Measurements from ENCODE around the gene MOB2. TPM values are rescaled to one million over a fixed set of nuclear protein-coding genes. Genes with fewer than 3 reads are reported as not detected.
A peak's percentile ranks its signal among the peaks of the same experiment; 100 is the strongest.

The MOB2 gene
- total RNA-seq, 2 donors from 2014 or later: 24.5 to 26.7 TPM

- Mint-ChIP-seq H3K27ac (no peak overlapping the region), H3K4me3 (no peak overlapping the region), H3K36me3 (ENCODE audit: low read depth) (peaks cover 47% of the 10 kb centered on the region), H3K9me3 (no peaks in the 10 kb centered on the region), H3K27me3 (no peaks in the 10 kb centered on the region), H3K4me1 (no peaks in the 10 kb centered on the region)
- no peak for ATAC-seq (replicated peaks)
Measured at GRCh38 chr11:1479678-1480118, 6.9 kb downstream of the MOB2 start.

GRCh38 chr11:1479006-1479677, 7.4 kb downstream of the MOB2 start:
- Mint-ChIP-seq H3K36me3 (ENCODE audit: low read depth) (peaks cover 53% of the 10 kb centered on the region), H3K4me1 (no peaks in the 10 kb centered on the region), H3K4me3 (no peak overlapping the region), H3K27me3 (no peaks in the 10 kb centered on the region), H3K9me3 (no peaks in the 10 kb centered on the region), H3K27ac (peak overlapping the region; percentile 40)
- ATAC-seq (replicated peaks): no peak

DNA sequence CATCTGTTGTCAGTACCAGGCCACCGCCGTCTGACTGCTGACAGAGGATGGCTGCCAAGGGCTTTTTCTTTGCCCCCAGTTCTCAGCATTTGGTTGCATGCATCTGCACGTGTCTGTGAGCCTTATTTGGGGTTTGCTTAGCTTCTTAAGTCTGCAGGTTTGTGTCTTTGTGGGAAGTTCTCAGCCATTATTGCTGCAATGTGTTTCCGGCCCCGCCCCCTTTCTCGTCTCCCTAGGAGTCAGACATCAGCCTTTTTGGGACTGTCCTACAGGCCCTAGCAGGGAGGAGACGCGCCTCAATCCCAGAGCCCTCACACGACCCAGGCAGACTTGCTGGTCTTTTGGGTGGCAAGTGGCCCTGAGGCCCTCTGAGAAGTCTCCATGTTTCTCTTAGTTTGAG, 8.0 kb downstream of the MOB2 start:
- Mint-ChIP-seq H3K9me3 (no peaks in the 10 kb centered on the region), H3K4me3 (no peak overlapping the region), H3K27ac (peak overlapping the region; percentile 40), H3K27me3 (no peaks in the 10 kb centered on the region), H3K36me3 (ENCODE audit: low read depth) (peaks cover 56% of the 10 kb centered on the region), H3K4me1 (no peaks in the 10 kb centered on the region)
- no peak for ATAC-seq (replicated peaks)

- H3K27me3 Mint-ChIP-seq: no peaks in the 10 kb centered on the region
- no peak overlapping the region for H3K4me3 Mint-ChIP-seq
- H3K9me3 Mint-ChIP-seq: no peaks in the 10 kb centered on the region
- H3K4me1 Mint-ChIP-seq: no peaks in the 10 kb centered on the region
- H3K36me3 Mint-ChIP-seq (ENCODE audit: low read depth): peaks cover 56% of the 10 kb centered on the region
- ATAC-seq (replicated peaks): no peak
- H3K27ac Mint-ChIP-seq: no peak overlapping the region
Measured at GRCh38 chr11:1478011-1478410, 8.6 kb downstream of the MOB2 start.

DNA sequence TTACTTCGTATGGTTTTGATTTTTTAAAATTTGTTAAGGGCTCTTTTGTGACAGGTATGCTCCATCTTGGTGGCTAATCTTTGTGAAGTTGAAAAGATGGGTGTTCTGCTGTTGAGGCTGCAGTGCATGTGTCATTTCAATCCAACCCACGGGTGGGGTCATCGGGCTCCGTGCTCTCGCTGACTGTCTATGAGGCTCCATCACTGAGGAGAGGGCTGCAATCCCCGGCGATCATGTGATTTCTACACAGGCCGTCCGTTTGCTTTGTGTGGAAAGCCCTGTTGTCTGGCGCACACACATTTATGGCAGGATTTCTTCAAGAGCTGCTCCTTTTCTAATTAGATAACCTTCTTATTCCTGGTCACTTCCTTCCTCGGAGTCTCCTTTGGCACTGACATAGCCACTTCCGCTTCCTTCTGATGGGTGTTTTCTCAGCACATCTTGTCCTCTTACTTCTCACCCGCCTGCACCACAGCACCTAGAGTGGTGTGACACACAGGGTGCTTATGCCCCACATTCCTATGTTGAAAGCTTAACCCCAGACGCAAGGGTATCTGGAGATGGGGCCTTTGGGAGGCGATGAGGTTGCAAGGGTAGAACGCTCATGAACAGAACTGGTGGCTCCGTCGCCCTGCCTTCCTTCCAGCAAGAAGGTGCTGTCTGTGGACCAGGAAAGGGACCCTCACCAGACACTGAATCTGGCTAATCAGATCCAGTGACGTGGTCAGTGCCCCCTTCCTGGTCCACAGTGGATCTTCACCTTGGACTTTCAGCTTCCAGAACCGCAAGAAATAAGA, 9.4 kb downstream of the MOB2 start:
- Mint-ChIP-seq H3K9me3 (no peaks in the 10 kb centered on the region), H3K4me1 (no peaks in the 10 kb centered on the region), H3K4me3 (no peak overlapping the region), H3K27ac (no peak overlapping the region), H3K27me3 (no peaks in the 10 kb centered on the region), H3K36me3 (ENCODE audit: low read depth) (peaks cover 56% of the 10 kb centered on the region)
- no peak for ATAC-seq (replicated peaks)

GRCh38 chr11:1475841-1476240, 10.7 kb downstream of the MOB2 start:
- peaks cover 56% of the 10 kb centered on the region for H3K36me3 Mint-ChIP-seq (ENCODE audit: low read depth)
- no peak overlapping the region for H3K27ac Mint-ChIP-seq
- no peaks in the 10 kb centered on the region for H3K27me3 Mint-ChIP-seq
- H3K4me1 Mint-ChIP-seq: no peaks in the 10 kb centered on the region
- ATAC-seq (replicated peaks): no peak
- H3K9me3 Mint-ChIP-seq: no peaks in the 10 kb centered on the region
- no peak overlapping the region for H3K4me3 Mint-ChIP-seq

GRCh38 chr11:1473786-1474185, 12.8 kb downstream of the MOB2 start:
- Mint-ChIP-seq H3K4me1 (no peaks in the 10 kb centered on the region), H3K27me3 (no peaks in the 10 kb centered on the region), H3K36me3 (ENCODE audit: low read depth) (peaks cover 47% of the 10 kb centered on the region), H3K27ac (no peak overlapping the region), H3K9me3 (no peaks in the 10 kb centered on the region), H3K4me3 (no peak overlapping the region)
- ATAC-seq (replicated peaks): no peak

GRCh38 chr11:1473011-1473628, 13.5 kb downstream of the MOB2 start:
- no peak overlapping the region for H3K27ac Mint-ChIP-seq
- no peaks in the 10 kb centered on the region for H3K4me1 Mint-ChIP-seq
- ATAC-seq (replicated peaks): no peak

GRCh38 chr11:1472180-1473005, 14.2 kb downstream of the MOB2 start:
- no peaks in the 10 kb centered on the region for H3K27me3 Mint-ChIP-seq
- peaks cover 36% of the 10 kb centered on the region for H3K36me3 Mint-ChIP-seq (ENCODE audit: low read depth)
- H3K9me3 Mint-ChIP-seq: no peaks in the 10 kb centered on the region
- no peak overlapping the region for H3K27ac Mint-ChIP-seq
- H3K4me3 Mint-ChIP-seq: no peak overlapping the region
- ATAC-seq (replicated peaks): no peak
- H3K4me1 Mint-ChIP-seq: no peaks in the 10 kb centered on the region

More at GRCh38 chr11:1473011-1473628, 13.5 kb downstream of the MOB2 start:
- Mint-ChIP-seq H3K36me3 (ENCODE audit: low read depth) (peaks cover 43% of the 10 kb centered on the region), H3K27me3 (no peaks in the 10 kb centered on the region), H3K9me3 (no peaks in the 10 kb centered on the region), H3K4me3 (no peak overlapping the region)

DNA sequence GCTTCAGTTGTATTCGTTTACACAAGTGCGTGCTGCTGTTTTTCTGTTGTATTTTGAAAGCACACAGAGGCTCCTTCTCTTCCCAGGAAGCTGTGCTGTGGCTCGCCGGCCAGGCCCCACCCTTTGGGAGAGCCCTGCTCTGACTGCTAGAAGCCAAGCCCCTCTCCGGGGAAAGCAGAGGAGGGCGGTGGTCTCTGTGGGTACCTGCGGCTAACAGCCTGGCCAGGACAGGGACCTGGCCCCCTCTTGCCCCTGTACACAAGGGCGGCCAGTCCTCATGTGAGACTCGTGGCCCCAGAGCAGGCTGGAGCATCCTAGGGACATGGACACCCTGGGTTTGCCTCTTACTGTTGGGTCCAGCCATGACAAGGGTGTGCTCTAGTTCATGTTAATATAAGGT, 14.8 kb downstream of the MOB2 start:
- no peak overlapping the region for H3K4me3 Mint-ChIP-seq
- no peak overlapping the region for H3K27ac Mint-ChIP-seq
- H3K27me3 Mint-ChIP-seq: no peaks in the 10 kb centered on the region
- H3K4me1 Mint-ChIP-seq: peaks cover 5% of the 10 kb centered on the region
- H3K36me3 Mint-ChIP-seq (ENCODE audit: low read depth): peaks cover 29% of the 10 kb centered on the region
- H3K9me3 Mint-ChIP-seq: no peaks in the 10 kb centered on the region
- ATAC-seq (replicated peaks): no peak

GRCh38 chr11:1470681-1471611, 15.6 kb downstream of the MOB2 start:
- H3K36me3 Mint-ChIP-seq (ENCODE audit: low read depth): peaks cover 22% of the 10 kb centered on the region
- ATAC-seq (replicated peaks): no peak
- H3K27ac Mint-ChIP-seq: no peak overlapping the region
- peaks cover 5% of the 10 kb centered on the region for H3K4me1 Mint-ChIP-seq
- H3K9me3 Mint-ChIP-seq: no peaks in the 10 kb centered on the region
- H3K27me3 Mint-ChIP-seq: no peaks in the 10 kb centered on the region
- H3K4me3 Mint-ChIP-seq: no peak overlapping the region

DNA sequence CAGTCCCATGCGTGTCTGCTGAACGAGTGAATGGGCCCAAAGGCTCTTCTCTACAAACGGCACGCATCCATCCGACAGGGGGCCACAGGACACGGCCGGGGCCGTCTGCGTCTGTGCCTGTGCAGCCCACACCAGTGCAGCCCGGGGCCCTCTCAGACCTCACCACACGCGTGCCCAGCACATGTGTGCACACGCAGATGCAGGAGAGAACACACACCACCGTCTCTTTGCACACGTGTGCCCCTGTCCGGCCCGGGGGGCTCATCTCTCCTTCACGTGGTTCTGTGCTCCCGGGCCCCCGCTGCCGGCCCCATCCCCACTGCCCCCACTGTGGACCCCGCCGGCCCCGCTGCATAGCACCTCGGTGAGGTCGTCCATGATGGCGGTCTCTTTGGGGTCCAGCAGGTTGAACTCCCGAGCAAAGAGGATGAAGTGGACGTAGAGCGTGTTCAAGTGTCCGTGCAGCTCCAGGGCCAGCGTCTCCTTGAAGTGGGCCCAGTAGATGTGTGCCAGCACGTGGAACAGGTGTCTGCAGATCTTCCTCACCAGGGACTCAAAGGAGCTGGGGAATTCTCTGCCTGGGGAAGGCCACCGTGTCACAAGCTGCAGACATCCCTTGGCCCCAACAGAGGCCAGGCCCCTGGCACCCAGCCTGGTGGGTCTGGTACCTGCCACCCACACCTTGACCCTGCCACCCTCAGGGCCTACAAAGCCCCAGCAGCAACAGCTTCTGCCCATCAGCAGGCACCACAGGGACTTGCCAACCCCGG, 16.5 kb downstream of the MOB2 start:
- Mint-ChIP-seq H3K4me3 (no peak overlapping the region), H3K4me1 (peaks cover 5% of the 10 kb centered on the region), H3K36me3 (ENCODE audit: low read depth) (peaks cover 13% of the 10 kb centered on the region), H3K27ac (no peak overlapping the region), H3K9me3 (no peaks in the 10 kb centered on the region), H3K27me3 (no peaks in the 10 kb centered on the region)
- no peak for ATAC-seq (replicated peaks)

All from activated T-helper 17 cell treated with anti-CD3 and anti-CD28 coated beads, Interleukin-2, amount 50 U/mL, for 72 hours (primary cell).